Ammon's horn (tissue), 1 donor: ENCODE results near the gene ZNF536.
A peak's percentile ranks its signal among the peaks of the same experiment; 100 is the strongest.

Experiments
- DNase-seq: peaks from one replicate; pipeline ENCODE4 v3.0.0-alpha.2; 2016; ENCODE audit warnings: low spot score

Gene ZNF536

GRCh38 chr19:30563691-30564090 lies 191.5 kb downstream of the ZNF536 start:
- no peak for DNase-seq

GRCh38 chr19:30564551-30565011 lies 192.4 kb downstream of the ZNF536 start:
- DNase-seq, result peak; percentile 83

GRCh38 chr19:30565636-30566035 lies 193.5 kb downstream of the ZNF536 start:
- DNase-seq, result no peak

DNA sequence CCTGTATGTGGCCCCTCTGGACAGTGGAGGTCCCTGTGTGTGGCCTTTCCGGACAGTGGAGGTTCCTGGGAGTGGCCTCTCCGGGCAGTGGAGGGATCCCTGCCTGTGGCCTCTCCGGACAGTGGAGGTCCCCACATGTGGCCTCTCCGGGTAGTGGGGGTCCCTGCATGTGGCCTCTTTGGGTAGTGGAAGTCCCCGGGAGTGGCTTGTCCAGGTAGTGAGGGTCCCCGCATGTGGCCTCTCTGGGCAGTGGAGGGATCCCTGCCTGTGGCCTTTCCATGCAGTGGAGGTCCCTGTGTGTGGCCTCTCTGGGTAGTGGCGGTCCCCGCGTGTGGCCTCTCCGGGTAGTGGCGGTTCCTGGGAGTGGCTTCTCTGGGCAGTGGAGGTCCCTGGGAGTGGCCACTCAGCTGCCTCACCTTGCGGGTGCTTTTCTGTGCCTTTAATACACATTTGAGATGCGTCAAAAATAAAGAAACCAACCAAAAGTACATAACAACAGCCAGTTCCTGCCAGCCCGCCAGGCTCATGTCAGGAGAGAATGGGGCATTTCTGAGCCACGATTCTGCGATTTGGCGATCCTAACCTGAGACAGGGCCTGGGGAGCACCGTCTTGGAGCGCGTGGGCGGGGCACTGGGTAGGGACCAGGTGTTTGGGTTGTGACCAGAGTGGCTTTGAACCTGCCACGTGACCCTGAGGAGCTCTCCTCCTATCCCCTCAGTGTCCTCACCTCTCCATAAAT lies 194.7 kb downstream of the ZNF536 start:
- no peak for DNase-seq

GRCh38 chr19:30567536-30568232 lies 195.5 kb downstream of the ZNF536 start:
- no peak for DNase-seq

DNA sequence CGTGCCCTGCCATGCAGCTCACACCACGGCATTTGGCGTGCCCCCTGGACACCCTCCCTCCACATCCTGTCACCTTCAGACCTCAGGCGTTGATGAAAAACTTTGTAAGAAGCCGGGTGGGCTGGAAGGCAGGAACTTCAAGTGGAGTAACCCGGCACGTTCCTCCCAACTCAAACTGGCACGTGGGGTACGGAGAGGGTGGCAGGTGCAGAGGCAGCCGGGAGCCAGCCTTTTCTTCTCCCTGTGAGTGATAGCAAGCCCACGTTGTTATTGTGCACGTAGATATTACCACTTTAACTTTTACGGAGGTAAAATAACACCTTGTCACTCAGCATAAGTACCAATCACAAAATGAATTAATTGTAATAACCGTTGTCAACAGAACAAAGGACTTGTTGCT lies 198.0 kb downstream of the ZNF536 start:
- no peak for DNase-seq

DNA sequence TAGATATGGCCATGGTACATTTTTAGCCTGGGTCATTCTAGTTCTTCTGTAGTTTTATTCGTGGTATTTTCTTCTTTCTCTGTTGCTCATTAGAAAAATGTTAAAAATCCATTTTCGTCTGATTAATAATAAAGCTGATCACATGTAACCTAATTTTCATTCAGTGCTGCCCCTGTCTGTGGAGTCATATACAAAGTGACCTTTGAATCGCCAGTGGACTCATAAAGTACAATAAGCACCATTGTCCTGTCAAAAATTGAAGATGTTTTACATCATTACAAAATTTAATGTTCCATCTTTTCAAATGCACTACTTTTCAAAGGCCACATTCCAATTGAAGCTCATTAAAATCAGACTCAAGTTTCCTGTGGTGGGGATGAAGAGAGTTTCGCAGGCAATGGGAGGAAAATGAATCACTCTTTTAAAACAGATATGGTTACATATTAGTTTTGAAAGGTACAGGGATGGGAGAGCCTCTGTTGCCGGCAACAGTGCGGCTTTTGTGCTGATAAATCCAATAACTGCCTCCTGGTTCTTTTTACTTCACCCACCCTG lies 205.4 kb downstream of the ZNF536 start:
- no peak for DNase-seq

GRCh38 chr19:30579419-30579818 lies 207.2 kb downstream of the ZNF536 start:
- no peak for DNase-seq

DNA sequence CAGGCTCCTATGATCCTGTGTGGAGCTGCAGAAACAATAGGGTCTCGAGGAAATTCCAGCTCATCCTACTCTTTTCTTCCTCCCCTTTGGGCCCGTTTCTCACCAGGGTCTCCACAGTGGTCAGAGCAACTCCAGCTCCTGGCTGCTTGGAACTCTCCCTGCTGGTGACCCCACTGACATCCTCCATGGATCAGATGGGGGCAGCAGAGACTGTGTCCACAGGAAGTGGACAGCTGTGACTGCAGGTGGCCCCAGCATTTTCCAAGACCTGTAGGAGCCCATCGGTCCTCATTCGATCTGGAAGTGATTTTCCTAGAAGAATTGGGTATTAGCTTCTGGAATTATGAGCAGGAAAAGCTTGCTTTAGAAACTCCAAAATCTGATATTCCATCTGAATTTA lies 208.5 kb downstream of the ZNF536 start:
- DNase-seq, result no peak

GRCh38 chr19:30584090-30584489 lies 211.9 kb downstream of the ZNF536 start:
- no peak for DNase-seq

DNA sequence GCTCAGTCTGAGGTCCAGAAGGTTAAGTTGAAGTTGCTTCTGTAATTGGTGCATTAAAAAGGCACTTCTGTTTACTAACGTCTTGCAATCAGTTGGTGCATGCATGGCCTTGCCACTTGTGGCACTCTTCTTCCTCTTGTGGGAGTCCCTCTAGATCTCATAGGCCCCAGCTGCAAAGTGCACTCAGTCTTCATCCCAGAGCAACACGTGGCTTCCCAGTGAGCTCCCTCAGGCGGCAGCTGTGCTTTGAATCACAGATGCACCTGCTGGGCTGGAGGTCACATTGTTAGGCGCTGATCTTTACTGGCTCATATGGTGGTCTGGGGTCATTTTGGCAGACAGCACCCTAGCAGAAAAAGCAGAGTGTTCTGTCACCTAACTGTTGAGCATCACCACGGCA lies 215.7 kb downstream of the ZNF536 start:
- peak; percentile 62 for DNase-seq

DNA sequence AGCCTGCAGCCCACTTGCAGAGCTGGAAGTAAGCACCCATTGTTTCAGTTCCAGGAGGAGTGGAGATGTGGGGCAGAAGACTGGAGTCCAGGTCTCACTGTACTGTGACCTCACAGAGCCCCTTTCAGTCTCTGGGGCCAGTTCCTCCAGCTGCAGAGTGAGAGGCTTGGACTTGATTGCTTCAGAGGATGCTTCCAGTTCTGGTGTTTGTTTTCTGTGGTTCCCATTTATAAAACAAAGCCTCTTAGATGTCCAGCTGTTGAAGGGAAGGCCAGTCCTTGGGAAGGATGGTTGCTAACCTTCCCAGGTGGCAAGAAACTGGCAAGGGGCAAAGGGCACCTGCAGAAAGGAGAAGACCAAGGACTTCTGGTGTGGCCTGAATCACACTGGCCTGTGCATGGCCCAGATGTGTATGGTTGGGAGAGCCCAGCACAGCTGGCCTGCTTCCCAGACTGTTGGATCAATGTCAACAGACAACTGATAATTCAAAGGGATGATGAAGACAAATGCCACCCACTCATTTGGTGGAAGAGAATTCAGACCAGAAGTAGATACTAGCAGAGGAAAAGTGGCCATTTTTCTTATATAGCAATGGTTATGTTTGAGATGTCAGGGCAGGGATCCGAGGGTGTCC lies 218.5 kb downstream of the ZNF536 start:
- DNase-seq, result peak; percentile 68

GRCh38 chr19:30593356-30593755 lies 221.2 kb downstream of the ZNF536 start:
- DNase-seq, result no peak

- no peak for DNase-seq
These were observed 222.0 kb downstream of the ZNF536 start for GRCh38 chr19:30593975-30594745.

GRCh38 chr19:30596268-30596667 lies 224.1 kb downstream of the ZNF536 start:
- DNase-seq, result no peak

- no peak for DNase-seq
These were observed 224.7 kb downstream of the ZNF536 start for GRCh38 chr19:30596813-30597399.

GRCh38 chr19:30598688-30599087 lies 226.5 kb downstream of the ZNF536 start:
- DNase-seq, result no peak

GRCh38 chr19:30602661-30603350 lies 230.6 kb downstream of the ZNF536 start:
- no peak for DNase-seq

DNA sequence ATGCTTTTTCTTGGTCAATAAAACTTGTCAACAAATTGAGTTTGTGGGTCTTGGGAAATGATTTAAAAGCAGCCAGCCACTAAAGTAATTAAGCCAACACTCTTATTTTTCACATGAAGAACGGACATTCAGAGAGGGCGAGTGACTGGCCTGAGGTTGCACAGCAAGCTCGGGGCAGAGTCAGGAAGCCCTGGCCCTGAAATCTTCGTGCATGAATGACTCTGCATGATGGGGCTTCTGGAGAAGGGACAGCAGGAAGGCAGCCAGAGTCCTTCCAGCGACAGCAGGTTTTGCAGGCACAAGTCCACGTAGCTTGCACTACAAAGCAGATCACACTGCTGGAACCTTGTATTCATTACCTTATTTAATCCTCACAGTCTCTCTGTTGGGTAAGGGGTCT lies 232.5 kb downstream of the ZNF536 start:
- DNase-seq, result no peak

- DNase-seq, result no peak
These were observed 233.1 kb downstream of the ZNF536 start for GRCh38 chr19:30605333-30605732.
